ENCODE results near the gene SND1.

SND1 gene

GRCh38 chr7:127909424-127910152 lies 257.6 kb downstream of the SND1 start:
- no peak for DNase-seq

- DNase-seq = no peak
Measured at GRCh38 chr7:127910670-127911069, 258.7 kb downstream of the SND1 start.

DNA sequence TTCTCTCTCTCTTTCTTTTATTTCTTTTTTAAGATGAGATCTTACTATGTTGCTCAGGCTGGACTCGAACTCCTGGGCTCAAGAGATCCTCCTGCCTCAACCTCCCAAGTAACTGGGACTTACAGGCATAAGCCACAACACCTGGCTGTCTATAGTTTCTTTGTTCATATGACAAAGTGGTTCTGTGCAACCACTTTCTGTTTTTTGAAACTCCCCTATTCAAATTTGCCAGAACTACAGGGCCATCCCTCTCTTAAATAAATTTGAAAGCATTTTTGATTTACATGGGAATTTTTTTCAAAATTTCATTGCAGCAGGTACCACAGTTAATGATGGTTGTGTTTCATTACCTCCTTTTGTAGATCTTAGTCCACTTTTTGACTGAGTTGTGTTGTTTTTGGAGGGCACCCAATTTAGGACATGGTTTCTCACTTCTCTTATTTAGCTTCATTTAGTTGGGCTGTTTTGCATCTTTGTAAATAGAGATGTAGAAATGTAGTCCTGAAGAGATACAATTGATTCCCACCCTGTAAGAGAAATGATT lies 260.0 kb downstream of the SND1 start:
- no peak for DNase-seq

DNA sequence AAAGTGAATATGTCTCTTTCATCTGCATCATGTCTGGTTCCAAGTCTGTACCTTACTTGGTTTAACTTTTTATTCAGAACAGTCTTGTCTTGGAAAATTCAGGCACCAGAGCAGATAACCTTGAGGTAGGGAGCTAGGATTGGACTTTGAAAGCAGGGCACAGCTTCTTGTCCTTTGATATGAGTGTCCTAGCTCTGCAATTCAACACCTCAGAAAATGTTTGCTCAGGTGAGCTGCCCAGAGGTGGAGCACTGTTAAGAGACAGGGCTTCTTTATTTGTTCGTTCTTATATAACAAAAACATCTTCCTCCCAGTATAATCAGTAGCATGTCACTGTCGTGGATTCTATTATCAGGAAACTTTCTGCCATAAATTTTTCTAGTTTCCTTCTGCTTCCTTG lies 260.9 kb downstream of the SND1 start:
- no peak for DNase-seq

GRCh38 chr7:127913686-127914085 lies 261.7 kb downstream of the SND1 start:
- no peak for DNase-seq

- DNase-seq = no peak
Measured at GRCh38 chr7:127914693-127915092, 262.7 kb downstream of the SND1 start.

DNA sequence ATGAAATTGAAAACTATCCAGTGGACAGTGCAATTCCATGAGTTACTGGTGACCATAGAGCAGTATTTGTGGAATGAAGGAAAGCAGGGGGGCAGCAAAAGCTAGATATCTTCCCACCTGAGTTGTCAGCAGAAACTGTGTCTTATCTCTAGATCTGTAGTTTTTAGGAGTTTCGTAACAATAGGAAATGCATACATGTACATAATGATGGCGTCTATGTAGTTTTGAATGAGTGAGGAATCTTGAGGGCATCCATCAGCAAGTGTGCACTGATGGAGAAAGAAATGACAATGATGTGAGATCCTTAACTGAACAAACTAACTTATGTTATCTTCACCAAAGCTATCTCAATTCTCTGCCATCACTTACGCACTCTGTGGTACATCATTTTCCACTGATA lies 264.7 kb downstream of the SND1 start:
- no peak for DNase-seq

- no peak for DNase-seq
Measured at GRCh38 chr7:127918130-127918529, 266.1 kb downstream of the SND1 start.

GRCh38 chr7:127920787-127921438 lies 268.9 kb downstream of the SND1 start:
- no peak for DNase-seq

DNA sequence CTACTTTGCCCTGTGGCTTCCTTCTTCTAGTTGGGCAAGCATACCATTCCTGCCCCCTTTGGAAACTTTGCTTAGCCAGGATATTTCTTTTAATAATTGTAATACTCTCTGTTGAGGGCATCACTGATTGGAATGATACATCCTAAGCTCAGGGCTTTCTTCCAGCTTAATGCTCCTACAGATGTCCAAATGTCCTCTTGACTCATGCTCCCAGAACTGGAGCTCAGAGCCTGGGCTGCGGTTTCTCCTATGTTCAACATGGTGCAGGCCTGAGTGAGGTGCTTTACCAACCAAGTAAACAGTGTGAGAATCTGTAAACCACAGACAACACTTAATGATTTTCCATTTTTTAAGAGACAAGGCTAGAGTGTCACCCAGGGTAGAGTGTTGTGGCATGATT lies 270.7 kb downstream of the SND1 start:
- DNase-seq = no peak

GRCh38 chr7:127924874-127925273 lies 272.9 kb downstream of the SND1 start:
- no peak for DNase-seq

DNA sequence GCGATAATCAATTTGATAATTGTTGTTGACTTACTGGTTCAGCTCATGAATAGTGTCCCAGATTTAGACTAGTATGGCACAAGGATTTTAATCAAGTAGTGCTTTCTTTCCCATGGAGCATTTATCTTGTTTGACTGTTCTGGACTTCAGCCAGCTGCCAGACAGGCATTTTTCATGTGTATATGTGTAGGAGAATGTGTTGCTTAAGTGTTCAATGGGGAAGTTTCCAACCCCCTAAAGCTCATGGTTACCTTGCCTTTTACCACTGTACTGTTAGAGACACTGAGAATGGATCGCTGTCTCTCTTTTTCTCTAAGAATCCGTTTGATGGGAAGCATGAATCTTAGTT lies 275.3 kb downstream of the SND1 start:
- DNase-seq = no peak

DNA sequence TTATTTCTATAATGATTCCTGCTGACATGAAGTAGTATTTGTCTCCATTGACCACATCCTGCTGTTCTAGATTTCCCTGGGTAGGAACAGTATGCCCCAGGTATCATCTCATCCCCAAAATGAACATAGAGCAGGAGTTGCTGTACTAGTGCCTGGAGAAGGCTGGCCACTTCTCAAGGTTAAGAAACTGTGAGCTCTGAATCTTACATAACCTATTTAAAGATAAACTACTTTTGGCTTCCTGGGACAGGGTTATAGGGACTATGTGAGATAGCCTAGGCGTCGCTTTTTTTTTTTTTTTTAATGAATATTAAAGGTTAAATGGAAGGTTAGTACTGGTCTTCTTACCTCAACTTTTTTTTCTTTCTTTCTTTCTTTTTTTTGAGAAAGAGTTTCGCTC lies 276.2 kb downstream of the SND1 start:
- DNase-seq = no peak

DNA sequence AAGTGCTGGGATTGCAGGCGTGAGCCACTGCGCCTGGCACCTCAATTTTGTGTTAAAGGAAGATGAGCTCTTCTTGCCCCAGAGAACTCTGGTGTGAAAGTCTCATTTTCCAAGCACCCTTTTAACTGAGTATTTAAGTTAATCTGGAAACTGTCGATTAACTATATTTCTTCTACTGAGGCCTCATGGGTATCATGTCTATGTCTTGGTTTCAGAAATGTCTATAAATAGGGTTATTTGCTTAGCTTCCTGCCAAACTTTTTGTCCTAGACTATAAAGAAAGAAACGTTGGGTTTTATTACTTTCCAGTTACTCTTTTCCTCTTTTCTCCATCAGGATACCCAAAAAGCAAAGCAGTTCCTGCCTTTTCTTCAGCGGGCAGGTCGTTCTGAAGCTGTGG lies 276.9 kb downstream of the SND1 start:
- DNase-seq = no peak

DNA sequence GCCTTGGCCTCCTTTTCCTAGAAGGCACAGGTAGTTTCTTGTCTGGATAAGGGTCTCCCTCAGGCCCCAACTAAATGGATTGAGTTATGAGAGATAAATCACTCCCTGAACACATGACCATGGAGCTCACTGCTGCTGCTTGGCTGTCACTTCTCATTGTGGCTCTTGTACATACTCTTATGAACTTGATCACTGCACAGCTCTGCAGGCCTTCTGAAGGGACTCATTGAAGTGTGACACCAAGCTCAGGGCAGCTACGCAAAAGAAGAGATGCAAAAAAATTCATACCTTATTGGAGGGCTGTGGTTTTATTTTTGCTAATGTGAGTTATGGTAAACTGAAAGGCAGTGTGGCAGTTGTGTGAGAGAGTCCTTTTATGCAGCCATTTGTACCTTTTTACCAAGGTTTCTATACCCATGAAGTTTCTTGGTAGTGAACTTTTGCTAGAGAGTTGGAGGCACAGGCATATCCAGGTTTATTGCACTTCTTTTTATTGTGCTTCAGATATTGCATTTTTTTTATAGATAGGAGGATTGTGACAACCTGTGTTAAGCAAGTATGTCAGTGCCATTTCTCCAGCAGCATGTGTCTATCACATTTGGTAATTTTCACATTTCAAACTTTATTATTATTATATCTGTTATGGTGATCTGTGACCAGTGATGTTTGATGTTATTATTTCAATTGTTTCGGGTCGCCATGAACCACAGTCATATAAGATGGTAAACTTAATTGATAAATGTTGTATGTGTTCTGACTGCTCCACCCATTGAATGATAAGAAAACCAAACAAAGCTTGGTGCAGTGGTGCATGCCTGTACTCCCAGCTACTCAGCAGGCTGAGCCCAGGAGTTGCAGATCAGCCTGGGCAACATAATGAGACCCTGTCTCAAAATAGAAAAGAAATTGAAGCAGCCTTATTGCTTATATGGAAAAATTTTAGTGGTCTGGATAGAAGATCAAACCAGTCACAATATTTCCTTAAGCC lies 278.6 kb downstream of the SND1 start:
- no peak for DNase-seq

DNA sequence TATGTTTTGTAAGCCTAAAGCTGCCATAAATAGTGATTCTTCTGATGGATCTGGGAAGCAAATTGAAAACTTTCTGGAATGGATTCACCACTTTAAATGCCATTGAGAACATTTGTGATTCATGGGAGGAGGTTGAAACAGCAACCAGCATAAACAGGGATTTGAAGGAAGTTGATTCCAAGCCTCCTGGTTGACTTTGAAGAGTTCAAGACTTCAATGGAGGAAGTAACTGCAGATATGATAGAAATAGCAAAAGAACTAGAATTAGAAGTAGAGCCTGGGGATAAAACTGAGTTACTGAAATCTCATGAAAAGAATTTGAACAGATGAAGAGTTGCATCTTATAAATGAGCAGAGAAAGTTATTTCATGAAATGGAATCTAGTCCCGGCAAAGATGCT lies 280.1 kb downstream of the SND1 start:
- DNase-seq = no peak

DNA sequence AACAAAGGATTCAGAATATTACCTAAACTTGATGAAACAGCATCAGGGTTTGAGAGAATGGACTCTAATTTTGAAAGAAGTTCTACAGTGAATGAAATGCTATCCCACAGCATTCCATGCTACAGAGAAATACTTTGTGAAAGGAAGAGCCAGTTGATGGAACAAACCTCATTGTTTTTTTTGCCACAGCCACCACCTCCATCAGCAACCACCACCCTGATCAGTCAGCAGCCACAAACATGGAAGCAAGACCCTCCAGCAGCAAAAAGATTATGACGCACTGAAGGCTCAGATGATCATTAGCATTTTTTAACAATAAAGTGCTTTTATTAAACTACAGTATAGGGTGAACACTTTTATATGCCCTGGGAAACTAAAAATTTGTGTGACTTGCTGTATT lies 280.5 kb downstream of the SND1 start:
- DNase-seq = no peak

DNA sequence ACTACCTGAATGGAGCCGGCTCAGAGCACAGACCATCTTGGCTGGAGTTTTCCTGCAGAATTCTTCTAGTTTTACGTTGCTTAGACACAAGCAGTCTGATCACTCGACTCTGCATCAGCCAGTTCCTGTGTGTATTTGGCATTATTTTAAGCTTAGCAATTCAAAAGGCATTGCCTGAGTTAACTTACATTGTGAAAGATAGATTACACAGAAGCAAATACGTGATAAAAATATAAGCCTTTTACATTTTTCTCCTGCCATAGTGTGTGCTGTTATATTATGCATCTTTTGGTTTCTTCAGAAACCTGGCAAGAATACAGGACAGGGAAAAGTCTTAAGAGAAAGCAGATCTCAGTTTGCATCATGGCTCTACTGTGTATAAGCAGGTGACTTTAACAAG lies 281.2 kb downstream of the SND1 start:
- DNase-seq = no peak

GRCh38 chr7:127934711-127935110 lies 282.7 kb downstream of the SND1 start:
- no peak for DNase-seq

GRCh38 chr7:127935847-127936376 lies 283.9 kb downstream of the SND1 start:
- no peak for DNase-seq

GRCh38 chr7:127937066-127937680 lies 285.2 kb downstream of the SND1 start:
- DNase-seq = no peak

GRCh38 chr7:127938588-127938987 lies 286.6 kb downstream of the SND1 start:
- DNase-seq = no peak

Data from effector CD8-positive, alpha-beta T cell (primary cell).